ENCODE results near the gene CDCA3.
A peak's percentile ranks its signal among the peaks of the same experiment; 100 is the strongest.

CDCA3 gene

DNA sequence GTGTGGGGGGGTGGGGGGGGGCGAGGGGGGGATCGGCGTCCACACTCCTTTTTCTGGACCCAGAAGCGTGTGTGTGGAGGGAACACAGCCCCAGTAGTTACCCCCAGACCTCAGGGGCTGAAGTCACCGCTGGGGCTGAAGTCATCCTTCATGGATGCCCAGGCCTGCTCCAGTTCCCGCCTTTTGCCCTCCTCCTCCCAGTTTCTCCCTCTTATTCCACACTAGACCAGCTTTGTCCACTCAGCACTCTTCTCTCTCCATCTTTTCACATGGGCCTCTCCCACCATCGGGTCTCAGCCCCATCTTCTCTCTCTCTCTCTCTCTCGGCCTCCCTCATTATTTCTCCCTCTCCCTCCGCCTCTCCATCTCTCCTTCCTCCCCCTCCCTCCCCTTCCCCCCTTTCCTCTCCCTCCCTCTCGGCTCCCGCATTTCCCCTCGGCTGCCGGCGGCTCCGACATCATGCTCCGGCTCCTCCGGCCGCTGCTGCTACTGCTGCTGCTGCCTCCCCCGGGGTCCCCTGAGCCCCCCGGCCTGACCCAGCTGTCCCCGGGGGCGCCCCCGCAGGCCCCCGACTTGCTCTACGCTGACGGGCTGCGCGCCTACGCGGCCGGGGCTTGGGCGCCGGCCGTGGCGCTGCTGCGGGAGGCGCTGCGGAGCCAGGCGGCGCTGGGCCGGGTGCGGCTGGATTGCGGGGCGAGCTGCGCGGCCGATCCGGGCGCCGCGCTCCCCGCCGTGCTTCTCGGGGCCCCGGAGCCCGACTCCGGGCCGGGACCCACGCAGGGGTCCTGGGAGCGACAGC lies 22.9 kb downstream of the CDCA3 start, which contains the start of gene P3H3:
P3H3 (plus strand) TSS at position 426 of the 799 bp plus-strand sequence; CDS start at position 460, 34 bp downstream.
- TF ChIP-seq POLR2A (IDR thresholded peaks at IDR 0.05; ENCODE audit: low read depth, low read length): peak; percentile 33; the same call in 1 of the 2 replicates
- DNase-seq (ENCODE audit: insufficient read length, low spot score): peak; percentile 77
- no peak for FAIRE-seq

DNA sequence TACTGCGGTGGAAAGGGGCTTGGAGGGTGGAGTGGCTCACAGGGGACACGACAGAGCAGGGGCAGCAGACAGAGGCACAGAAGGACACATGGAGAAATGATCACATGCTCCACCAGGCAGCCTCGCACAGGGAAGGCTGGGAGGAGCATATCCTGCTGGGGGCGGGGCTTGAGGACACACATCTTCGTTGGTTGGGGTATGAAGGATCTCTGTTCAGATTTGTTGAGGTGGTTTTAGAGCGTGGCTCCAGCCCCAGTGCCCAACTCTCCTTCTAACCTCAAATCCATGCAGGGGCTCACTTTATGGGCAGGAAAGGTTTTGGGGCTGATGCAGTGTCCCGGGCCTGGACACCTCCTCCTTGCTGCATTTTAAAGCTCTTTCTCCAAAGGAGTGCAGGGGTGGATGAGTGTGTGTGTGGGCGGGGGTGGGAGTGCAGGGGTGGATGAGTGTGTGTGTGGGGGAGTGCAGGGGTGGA lies 23.6 kb downstream of the CDCA3 start:
- peak; percentile 93 for DNase-seq (ENCODE audit: insufficient read length, low spot score)
- FAIRE-seq: peak; percentile 71
- no peak; the same call in 1 of the 2 replicates for TF ChIP-seq POLR2A (IDR thresholded peaks at IDR 0.05; ENCODE audit: low read depth, low read length)

DNA sequence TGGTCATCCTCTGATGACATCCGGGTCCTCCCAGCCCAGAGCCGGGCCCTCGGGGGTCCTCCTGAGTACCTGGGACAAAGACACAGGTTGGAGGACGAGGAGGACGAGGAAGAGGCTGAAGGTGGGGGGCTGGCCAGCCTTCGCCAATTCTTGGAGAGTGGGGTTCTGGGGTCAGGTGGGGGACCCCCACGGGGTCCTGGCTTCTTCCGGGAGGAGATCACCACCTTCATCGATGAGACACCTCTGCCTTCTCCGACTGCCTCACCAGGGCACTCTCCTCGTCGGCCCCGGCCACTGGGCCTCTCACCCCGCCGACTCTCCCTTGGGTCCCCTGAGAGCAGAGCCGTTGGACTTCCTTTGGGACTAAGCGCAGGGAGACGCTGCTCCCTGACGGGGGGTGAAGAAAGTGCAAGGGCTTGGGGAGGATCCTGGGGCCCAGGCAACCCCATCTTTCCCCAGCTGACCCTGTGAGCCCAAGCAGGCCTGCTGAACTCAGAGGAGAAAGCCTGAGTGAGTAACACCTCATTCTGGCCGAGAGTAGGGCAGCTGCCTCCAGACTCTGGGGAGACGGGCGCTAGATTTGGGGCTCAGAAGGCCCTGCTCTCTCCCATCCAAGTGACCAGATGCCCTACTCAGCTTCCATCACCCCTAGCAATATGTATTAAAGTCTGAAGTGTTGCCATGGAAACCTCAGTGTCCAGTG lies 24.2 kb downstream of the CDCA3 start:
- DNase-seq (ENCODE audit: insufficient read length, low spot score): no peak
- FAIRE-seq: no peak
- TF ChIP-seq POLR2A (IDR thresholded peaks at IDR 0.05; ENCODE audit: low read depth, low read length): no peak

DNA sequence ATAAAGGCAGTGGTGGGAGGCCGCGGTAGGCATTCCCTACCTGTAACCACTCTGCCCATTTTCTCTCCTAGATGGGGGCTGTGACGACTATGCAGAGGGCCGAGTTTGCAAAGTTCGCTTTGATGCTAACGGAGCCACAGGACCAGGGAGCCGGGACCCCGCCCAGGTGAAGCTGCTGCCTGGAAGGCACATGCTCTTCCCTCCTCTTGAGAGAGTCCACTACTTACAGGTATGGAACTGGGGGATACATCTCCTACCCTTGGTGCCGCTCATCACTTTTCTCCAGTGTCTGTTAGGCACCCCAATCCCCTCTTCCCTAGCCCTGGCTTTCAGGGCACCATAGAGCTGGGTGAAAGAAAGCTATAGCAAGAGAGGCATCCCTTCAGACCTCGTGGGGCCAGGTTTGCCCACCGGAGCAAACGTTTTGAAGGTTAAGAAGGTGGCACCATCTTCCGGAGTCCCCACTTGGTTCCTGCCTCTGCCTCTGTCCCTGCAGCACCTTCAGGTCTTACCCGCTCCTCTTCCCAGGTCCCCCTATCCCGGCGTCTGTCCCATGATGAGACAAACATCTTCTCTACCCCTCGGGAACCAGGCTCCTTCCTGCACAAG lies 24.9 kb downstream of the CDCA3 start:
- TF ChIP-seq POLR2A (IDR thresholded peaks at IDR 0.05; ENCODE audit: low read depth, low read length): no peak
- FAIRE-seq: no peak
- DNase-seq (ENCODE audit: insufficient read length, low spot score): no peak

DNA sequence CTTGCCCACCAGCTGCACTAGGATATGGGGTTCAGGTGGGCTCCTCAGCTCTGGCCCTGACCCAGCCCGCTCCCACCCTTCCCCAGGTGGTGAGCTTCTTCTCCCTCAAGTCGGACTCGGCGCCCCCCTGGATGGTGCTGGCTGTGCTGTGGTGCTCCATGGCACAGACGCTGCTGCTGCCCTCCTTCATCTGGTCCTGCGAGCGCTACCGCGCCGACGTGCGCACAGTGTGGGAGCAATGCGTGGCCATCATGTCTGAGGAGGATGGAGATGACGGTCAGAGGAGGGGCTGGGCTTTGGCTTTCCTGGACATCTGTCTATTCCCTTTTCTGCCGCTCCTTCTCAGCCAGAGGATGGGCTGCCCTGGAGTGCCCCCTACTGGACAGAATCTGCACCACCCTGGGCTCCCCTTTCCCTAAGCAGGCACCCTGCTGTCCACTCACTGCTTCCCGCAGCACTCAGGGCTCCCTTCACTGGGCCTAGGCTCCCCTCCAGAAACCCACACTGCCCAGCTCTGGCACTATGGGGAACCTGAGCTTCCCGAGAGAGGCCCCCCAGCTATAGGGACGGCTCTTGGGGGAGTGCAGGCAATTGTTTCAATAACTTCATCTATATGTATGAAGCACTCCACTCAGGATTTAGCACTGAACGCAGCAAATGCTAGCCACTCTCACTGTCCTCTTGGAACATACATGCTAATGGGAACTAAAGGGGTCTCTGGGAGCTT lies 25.5 kb downstream of the CDCA3 start:
- peak; percentile 89 for DNase-seq (ENCODE audit: insufficient read length, low spot score)
- TF ChIP-seq POLR2A (IDR thresholded peaks at IDR 0.05; ENCODE audit: low read depth, low read length): no peak
- no peak for FAIRE-seq

DNA sequence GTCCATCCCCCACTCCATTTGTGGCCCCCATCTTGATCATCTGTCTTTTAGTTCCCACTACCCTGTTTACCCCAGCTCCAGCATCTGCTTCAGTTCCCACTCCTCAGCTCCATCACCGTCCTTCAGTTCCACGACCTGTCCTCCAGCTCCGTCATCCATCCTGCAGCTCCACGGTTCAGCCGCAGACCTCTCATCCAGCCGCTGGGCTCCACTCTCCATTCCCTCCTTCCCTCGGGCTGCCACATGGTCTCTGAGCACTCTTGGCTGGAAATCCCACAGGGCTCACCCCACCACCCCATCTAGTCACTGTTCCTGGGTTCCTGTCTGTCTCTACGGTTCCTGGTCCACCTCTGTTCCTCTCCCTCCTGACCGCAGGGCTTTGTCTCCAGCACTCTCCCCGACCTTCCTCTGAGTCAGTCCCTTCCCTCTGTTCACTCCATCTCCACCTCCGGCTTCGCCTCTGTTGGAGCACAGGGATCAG lies 26.1 kb downstream of the CDCA3 start:
- FAIRE-seq (no peak), DNase-seq (ENCODE audit: insufficient read length, low spot score) (no peak)

DNA sequence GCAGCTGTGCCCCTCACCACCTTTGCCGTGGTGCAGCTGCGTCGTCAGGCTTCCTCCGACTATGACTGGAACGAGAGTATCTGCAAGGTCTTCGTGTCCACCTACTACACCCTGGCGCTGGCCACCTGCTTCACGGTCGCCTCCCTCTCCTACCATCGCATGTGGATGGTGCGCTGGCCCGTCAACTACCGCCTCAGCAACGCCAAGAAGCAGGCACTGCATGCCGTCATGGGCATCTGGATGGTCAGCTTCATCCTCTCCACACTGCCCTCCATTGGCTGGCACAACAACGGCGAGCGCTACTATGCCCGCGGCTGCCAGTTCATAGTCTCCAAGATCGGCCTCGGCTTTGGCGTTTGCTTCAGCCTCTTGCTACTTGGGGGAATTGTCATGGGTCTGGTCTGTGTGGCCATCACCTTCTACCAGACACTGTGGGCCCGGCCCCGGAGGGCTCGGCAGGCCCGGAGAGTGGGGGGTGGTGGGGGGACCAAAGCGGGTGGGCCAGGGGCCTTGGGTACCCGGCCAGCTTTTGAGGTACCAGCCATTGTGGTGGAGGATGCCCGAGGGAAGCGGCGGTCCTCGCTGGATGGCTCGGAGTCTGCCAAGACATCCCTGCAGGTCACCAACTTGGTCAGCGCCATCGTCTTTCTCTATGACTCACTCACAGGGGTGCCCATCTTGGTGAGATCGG lies 26.9 kb downstream of the CDCA3 start:
- FAIRE-seq (no peak), DNase-seq (ENCODE audit: insufficient read length, low spot score) (no peak)
- TF ChIP-seq POLR2A (IDR thresholded peaks at IDR 0.05; ENCODE audit: low read depth, low read length): no peak

More for the DNA sequence above, 26.1 kb downstream of the CDCA3 start:
- TF ChIP-seq POLR2A (IDR thresholded peaks at IDR 0.05; ENCODE audit: low read depth, low read length): no peak

DNA sequence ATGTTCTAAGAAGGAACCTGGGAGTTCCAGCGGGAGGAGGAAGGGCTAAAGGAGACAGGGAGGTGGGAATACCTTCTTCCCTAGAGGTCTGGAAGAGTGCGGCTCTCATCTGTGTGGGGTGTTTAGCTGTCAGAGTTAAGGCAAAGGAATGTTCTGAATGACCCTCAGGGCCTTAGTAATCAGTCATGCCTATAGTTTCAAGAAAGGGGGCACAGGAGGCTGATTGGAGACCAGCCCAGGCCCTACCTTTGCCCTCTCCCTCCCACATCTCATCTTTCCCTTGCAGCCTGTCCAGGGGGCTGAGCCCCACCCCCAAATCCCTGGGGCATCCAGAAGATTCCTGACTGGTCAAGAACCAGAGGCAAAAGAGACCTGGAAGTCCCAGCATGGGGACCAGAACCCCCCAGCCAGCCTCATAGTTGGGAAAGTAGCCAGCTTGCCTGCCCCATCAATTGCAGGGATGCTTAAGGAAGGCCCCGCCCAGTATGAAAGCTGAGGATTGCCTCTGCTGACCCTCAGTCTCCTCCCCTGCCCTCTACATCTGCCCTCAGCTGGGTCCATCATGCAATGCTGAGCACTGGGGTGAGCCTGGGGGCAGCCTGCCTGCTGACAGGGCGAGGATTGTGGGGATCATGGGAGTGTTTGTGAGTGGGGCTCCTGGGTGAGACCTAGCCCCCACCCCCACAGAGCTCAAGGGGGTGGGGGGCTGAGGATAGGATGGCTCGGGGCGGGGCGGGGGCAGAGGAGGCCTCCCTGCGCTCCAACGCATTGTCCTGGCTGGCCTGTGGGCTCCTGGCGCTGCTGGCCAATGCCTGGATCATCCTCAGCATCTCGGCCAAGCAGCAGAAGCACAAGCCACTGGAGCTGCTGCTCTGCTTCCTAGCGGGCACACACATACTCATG lies 27.7 kb downstream of the CDCA3 start:
- DNase-seq (ENCODE audit: insufficient read length, low spot score) (no peak), FAIRE-seq (no peak)
- TF ChIP-seq POLR2A (IDR thresholded peaks at IDR 0.05; ENCODE audit: low read depth, low read length): no peak

DNA sequence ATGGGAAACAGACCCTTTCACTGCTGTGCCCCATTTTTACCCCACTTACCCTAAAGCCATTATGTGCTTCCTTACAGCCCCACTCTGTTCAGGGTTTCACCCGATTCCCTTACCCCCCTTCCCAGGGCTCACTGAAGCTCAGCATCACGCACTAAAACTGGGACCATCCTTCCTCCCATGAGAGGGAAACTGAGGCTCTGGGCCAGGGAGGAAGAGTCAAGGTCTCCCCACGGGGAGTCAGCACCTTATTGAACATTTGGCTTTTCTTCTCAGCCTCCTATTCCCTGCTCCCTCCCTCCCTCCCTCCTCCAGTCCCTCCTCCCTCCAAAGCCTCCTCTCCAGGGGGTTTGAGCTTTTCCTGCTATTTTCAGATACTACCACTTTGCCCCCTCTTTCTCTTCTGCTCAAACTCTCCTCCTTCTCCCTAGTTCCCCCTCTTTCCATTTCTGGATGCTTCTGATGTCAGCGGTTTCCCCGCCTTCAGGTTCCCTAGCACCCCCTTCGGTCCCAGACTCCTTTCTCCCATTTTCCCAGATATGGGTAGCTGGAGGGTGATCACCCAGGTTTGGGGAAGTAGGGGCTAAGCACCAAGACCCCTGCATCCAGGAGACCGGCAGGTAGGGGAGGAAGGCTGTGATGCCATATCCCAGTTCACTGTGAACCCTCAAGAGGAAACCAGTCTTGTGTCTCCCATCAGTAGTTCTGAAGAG lies 28.5 kb downstream of the CDCA3 start:
- DNase-seq (ENCODE audit: insufficient read length, low spot score): no peak
- no peak for FAIRE-seq
- no peak for TF ChIP-seq POLR2A (IDR thresholded peaks at IDR 0.05; ENCODE audit: low read depth, low read length)

DNA sequence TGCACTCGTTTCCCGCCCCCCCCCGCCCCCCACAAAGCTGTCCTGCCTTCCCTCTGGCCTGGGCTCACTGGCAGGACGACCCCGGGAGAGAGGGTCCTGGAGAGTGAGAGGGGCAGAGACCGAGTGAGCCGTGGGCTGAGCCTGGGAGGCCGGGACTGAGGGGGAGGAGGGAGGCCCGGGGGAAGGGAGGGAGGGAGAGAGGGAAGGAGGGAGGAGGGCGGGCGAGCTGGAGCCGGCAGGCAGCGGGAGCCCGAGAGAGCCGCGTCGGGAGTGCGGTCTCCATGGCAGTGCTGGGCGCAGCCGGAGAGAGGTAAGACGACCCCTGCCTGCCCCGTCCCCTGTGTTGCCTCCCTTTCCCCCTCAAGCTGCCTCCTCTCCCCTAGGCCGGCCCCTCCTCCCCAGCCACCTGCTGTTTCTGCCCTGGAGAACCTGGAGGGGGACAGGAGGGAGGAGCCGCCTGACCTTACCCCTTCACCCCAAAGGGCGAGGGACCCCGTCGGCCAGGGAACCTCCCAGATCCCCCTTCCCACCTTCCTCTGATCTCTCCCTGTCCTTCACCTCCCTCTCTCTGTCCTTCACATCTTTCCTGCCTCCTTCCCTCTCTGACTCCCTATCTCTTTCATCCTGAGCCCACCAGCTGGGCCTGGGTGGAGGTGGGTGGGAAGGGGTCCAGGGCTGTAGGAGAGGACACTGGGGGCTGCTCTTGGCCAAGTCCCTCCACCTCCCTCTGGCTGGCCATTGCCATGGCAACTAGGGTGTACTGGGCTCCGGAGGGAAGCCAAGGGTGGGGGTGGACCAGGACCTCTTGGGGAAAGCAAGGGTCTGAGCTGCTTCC lies 29.3 kb downstream of the CDCA3 start, which contains the start of gene GPR162:
GPR162 (plus strand) TSS at position 231 of the 835 bp plus-strand sequence. CDS start 2,078 bp downstream, outside the sequence.
- FAIRE-seq: no peak
- 0 out of 2 replicates have a peak, but pooled peaks have one; percentile 22 for TF ChIP-seq POLR2A (IDR thresholded peaks at IDR 0.05; ENCODE audit: low read depth, low read length)

More for the DNA sequence above, 29.3 kb downstream of the CDCA3 start, which contains the start of gene GPR162:
- DNase-seq (ENCODE audit: insufficient read length, low spot score): peak; percentile 75
